Measurements from ENCODE around the gene FUCA1.

DNA sequence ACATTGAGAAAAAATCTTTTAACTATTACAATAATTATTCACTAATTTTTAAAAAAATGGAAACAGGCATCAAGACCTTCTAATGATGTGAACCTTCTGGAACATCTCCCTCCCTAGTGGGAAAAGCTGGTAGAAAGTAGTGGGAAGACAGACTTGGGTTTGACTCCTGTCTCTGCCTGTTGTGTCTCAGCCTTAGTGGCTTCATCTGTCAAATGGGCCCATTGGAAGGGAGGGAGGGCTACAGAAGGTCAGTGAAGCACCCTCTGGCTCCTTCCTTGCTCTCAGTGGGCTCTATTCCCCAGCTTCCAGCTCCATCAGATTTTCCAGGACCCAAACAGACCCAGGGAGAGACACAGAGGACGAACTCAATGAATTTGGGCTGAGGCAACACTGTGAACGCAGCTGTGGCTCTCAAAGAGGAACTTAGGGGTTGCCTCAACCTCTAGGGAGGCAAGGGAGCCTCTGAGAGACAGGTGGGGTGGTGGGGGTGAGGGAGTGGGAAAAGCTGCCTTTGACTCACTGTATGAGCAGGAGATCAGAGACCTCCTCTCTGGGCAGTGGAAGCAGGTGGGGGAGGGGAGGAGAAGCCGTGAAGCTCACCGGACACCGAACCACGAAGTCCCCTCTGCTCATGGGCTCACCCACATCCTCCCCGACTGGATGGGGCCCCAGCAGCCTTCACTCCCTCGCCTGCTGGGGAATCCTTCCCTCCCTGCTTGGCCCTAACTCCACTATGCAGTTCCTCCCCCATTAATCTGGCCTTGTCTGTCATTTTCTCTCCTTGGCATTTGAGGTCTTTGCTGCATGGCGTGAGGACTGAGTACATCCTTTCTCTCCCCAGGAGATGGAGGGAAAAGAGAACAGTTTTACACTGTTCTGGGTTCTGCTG is 40.6 kb upstream of the FUCA1 start:
- no peak for TF ChIP-seq POLR2A (IDR thresholded peaks at IDR 0.05; ENCODE audit: low read length)
- TF ChIP-seq GATA1 (IDR thresholded peaks at IDR 0.05; ENCODE audit: low read depth, low read length): no peak

Measured in erythroblast (primary cell).